Hepatocyte (in vitro differentiated cells): ENCODE measurements around the gene WNT7B. TPM values are rescaled to one million over a fixed set of nuclear protein-coding genes. Genes with fewer than 3 reads are reported as not detected.

ENCODE experiments used
- DNase-seq: peaks from one replicate; pipeline ENCODE4 v3.0.0-alpha.2; 2016; ENCODE audit warnings: low spot score
- H2AFZ ChIP-seq: fragments of 200-600 bp; sonication (generic); 2 replicates; pipeline ENCODE4 v1.6.0; 2016; ENCODE audit warnings: antibody characterized with exemption, mild to moderate bottlenecking
- H3K27ac ChIP-seq: fragments of 200-600 bp; sonication (generic); 2 replicates; pipeline ENCODE4 v1.5.1; 2016; ENCODE audit warnings: mild to moderate bottlenecking
- H3K27me3 ChIP-seq: fragments of 200-600 bp; sonication (generic); 2 replicates; pipeline ENCODE4 v1.6.1; 2016
- H3K36me3 ChIP-seq: fragments of 200-600 bp; sonication (generic); replicated peaks from 2 replicates; pipeline ENCODE4 v1.5.1; 2016; ENCODE audit warnings: low read depth; ENCODE audit not compliant: insufficient read depth
- H3K4me1 ChIP-seq: fragments of 200-600 bp; sonication (generic); 2 replicates; pipeline ENCODE4 v1.5.1; 2016; ENCODE audit warnings: mild to moderate bottlenecking, moderate library complexity; ENCODE audit not compliant: insufficient read depth
- H3K4me2 ChIP-seq: fragments of 200-600 bp; sonication (generic); 2 replicates; pipeline ENCODE4 v1.6.0; 2016
- H3K4me3 ChIP-seq: fragments of 200-600 bp; sonication (generic); 2 replicates; pipeline ENCODE4 v1.5.1; 2016; ENCODE audit warnings: mild to moderate bottlenecking
- H3K79me2 ChIP-seq: fragments of 200-600 bp; sonication (generic); 2 replicates; pipeline ENCODE4 v1.6.0; 2017; ENCODE audit warnings: mild to moderate bottlenecking
- H3K9me2 ChIP-seq: fragments of 200-600 bp; sonication (generic); replicated peaks from 2 replicates; pipeline ENCODE4 v1.6.0; 2017; ENCODE audit warnings: mild to moderate bottlenecking; ENCODE audit not compliant: insufficient read depth
- H3K9me3 ChIP-seq: fragments of 200-600 bp; sonication (generic); 2 replicates; pipeline ENCODE4 v1.5.1; 2016; ENCODE audit warnings: low read depth, mild to moderate bottlenecking
- H4K20me1 ChIP-seq: fragments of 200-600 bp; sonication (generic); 2 replicates; pipeline ENCODE4 v1.6.0; 2016; ENCODE audit warnings: mild to moderate bottlenecking; ENCODE audit not compliant: insufficient read depth, poor library complexity, severe bottlenecking
- EZH2 ChIP-seq: fragments of 200-600 bp; sonication (generic); IDR thresholded peaks from 2 replicates; pipeline ENCODE4 v1.6.1; 2016; ENCODE audit warnings: antibody characterized with exemption, mild to moderate bottlenecking, borderline replicate concordance
- EZH2phosphoT487 ChIP-seq: fragments of 200-600 bp; sonication (generic); IDR thresholded peaks from one replicate; pipeline ENCODE4 v1.6.1; 2018; ENCODE audit warnings: antibody characterized with exemption, mild to moderate bottlenecking, low read depth, moderate library complexity; ENCODE audit not compliant: unreplicated experiment, severe bottlenecking
- WGBS: methylation state at CpG from one replicate; pipeline ENCODE4 v1.1.6; 2016; ENCODE audit warnings: low lambda C conversion rate; ENCODE audit errors: missing lambda C conversion rate; 5-methylcytosine and 5-hydroxymethylcytosine counted together
- polyA plus RNA-seq: library from polyadenylated mRNA; unstranded; fragments of >200 nt; fragmentation: Nextera tagmentation; extraction: Ambion mirVana; gene quantifications from 2 replicates; pipeline ENCODE4 v1.2.1, GENCODE V29; 2016
- total RNA-seq: library from RNA; depleted of rRNA; stranded (reverse); fragments of >200 nt; gene quantifications from 2 replicates; pipeline ENCODE4 v1.2.3, GENCODE V29; 2014
- TF ChIP-seq, protein P1 (sequence below): fragments of 200-600 bp; sonication (generic); IDR thresholded peaks from 2 replicates; pipeline ENCODE4 v1.5.1; 2016; ENCODE audit warnings: antibody characterized with exemption, mild to moderate bottlenecking; ENCODE audit not compliant: poor library complexity

WNT7B gene
- total and polyA plus RNA-seq, 2 experiments from 2014 or later = 1.9 to 2.4 TPM

DNA sequence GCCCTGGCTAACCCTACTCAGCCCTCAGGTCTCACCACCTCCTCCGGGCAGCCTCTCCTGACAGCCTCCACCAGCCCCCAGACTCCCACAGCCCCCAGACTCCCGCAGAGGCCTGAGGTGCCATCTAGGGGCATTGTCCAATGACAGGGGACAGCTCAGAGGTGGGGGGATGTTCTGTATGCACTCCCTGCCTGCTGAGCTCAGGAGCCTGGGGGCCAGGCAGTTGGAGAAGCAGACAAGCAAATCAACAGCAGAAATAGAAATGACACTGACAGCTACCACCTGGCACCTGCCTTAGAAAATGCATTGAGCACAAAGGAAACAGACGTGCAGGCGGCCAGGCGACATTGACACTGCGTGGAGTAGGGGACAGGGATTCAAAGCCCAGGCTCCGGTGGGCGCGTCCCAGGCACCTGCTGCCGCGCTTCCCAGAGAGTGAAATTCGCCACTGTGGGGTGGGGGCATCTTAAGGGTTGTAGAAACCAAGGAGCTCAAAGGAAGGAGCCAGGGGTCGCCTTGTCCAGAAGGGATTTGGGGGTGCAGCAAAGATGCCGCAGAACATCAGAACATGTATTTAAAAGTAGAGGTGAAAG is 22.5 kb upstream of the WNT7B start:
- Histone ChIP-seq H4K20me1 (no peaks in the 10 kb centered on the region), H3K27ac (no peak overlapping the region), H3K9me3 (no peaks in the 10 kb centered on the region), H3K79me2 (no peaks in the 10 kb centered on the region), H3K9me2 (no peaks in the 10 kb centered on the region), H3K27me3 (no peaks in the 10 kb centered on the region), H2AFZ (no peak overlapping the region), H3K4me3 (no peak overlapping the region), H3K4me1 (peaks cover 5% of the 10 kb centered on the region), H3K36me3 (no peaks in the 10 kb centered on the region), H3K4me2 (no peak overlapping the region)
- no peak for DNase-seq
- WGBS = 86% methylated on average over 14 of the region's 14 CpGs
- TF ChIP-seq, protein P1, sequence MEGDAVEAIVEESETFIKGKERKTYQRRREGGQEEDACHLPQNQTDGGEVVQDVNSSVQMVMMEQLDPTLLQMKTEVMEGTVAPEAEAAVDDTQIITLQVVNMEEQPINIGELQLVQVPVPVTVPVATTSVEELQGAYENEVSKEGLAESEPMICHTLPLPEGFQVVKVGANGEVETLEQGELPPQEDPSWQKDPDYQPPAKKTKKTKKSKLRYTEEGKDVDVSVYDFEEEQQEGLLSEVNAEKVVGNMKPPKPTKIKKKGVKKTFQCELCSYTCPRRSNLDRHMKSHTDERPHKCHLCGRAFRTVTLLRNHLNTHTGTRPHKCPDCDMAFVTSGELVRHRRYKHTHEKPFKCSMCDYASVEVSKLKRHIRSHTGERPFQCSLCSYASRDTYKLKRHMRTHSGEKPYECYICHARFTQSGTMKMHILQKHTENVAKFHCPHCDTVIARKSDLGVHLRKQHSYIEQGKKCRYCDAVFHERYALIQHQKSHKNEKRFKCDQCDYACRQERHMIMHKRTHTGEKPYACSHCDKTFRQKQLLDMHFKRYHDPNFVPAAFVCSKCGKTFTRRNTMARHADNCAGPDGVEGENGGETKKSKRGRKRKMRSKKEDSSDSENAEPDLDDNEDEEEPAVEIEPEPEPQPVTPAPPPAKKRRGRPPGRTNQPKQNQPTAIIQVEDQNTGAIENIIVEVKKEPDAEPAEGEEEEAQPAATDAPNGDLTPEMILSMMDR = no peak
- TF ChIP-seq EZH2 (no peak), EZH2phosphoT487 (no peak)

DNA sequence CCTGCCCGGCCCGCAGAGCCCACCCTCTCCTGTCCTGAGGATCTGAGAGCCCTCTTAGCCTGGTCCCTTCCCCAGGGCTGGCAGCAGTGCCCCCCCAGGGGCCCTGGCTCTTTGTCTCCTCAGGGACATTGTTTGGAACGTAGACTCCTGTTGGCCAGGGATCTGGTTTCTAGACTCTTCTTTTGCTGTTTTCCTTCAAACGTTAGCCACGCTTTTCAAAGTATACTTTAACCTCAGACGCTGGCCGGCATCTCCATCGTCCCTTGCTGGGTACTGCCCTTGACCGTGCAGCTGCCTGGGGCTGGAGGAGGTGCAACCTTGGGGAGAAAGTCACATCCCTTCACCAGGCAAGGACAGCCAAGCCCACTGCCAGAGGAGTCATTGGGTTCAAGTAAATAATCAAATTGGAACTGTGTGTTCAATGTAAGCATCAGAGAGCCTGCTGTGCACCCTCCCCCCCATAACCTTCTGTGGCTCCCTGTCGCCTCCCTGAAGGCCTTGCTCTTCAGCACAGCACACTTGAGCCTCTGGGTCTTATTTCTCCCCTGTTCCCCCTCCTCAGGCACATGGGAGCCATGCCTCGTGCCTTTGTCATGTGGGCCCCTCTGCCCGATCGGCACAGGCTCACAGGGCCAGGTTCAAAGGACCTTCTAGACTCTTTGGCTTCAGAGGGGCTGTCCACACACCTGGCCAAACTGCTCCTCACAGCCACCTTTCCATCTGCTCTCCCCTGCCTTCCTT is 21.8 kb upstream of the WNT7B start:
- WGBS = 80% methylated on average over 12 of the region's 13 CpGs
- no peaks in the 10 kb centered on the region for H3K9me2 ChIP-seq

DNA sequence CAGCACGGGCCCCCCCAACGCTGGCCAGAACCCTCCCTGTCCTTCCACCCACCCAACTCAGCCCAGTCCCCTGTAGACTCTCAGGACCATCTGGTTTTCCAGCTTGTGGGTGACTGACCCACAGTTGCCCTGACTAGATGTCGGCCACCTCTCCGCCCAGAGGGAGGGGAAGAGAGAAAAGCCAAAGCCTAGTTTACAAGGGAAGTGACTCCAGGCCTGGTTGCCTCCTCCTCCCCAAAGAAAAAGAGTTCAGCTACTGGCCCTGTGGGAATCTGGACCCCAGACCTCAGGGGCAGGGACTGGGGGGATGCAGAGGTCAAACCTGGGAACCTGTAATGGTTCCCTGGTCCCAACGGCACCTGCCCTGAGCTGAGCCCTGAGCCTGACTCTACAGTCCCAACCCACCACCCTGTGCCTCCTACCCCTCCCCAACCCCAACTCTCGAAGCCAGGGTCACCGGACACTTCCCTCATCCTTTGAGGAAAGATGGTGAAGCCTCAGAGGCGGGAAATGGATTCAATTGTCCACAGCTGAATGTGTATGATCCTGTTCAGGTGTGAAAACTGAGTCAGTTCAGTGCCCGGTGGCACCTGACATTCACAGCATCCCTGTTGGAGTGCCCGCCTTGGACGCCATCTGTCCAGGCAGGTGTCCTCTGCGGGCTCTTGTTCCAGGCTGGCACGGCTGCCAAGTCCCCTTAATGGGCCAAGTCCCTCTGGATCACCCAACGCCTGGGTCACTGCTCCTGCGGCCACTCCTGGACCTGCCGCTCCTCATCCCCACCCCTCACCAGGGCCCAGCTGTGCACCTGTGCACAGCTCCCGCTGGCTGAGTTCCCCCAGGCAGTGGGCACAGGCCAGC is 21.0 kb upstream of the WNT7B start:
- TF ChIP-seq, protein P1 = no peak
- TF ChIP-seq EZH2 (no peak), EZH2phosphoT487 (no peak)
- no peak for DNase-seq
- H3K27ac ChIP-seq = no peak overlapping the region
- H3K4me3 ChIP-seq = no peak overlapping the region
- H3K79me2 ChIP-seq = no peaks in the 10 kb centered on the region
- 81% methylated on average over 16 of the region's 17 CpGs for WGBS
- H3K27me3 ChIP-seq = no peaks in the 10 kb centered on the region
- no peaks in the 10 kb centered on the region for H3K9me3 ChIP-seq
- no peak overlapping the region for H3K4me2 ChIP-seq
- no peaks in the 10 kb centered on the region for H4K20me1 ChIP-seq
- no peaks in the 10 kb centered on the region for H3K36me3 ChIP-seq
- peaks cover 5% of the 10 kb centered on the region for H3K4me1 ChIP-seq
- H2AFZ ChIP-seq = no peak overlapping the region
- H3K9me2 ChIP-seq = no peaks in the 10 kb centered on the region

More for the DNA sequence above, 21.8 kb upstream of the WNT7B start:
- H3K4me2 ChIP-seq = no peak overlapping the region
- no peak overlapping the region for H3K27ac ChIP-seq
- no peaks in the 10 kb centered on the region for H4K20me1 ChIP-seq
- no peak for DNase-seq
- peaks cover 5% of the 10 kb centered on the region for H3K4me1 ChIP-seq
- no peaks in the 10 kb centered on the region for H3K9me3 ChIP-seq
- no peak overlapping the region for H2AFZ ChIP-seq
- H3K4me3 ChIP-seq = no peak overlapping the region
- no peaks in the 10 kb centered on the region for H3K79me2 ChIP-seq
- TF ChIP-seq, protein P1 = no peak
- TF ChIP-seq EZH2phosphoT487 = no peak
- no peak for TF ChIP-seq EZH2
- no peaks in the 10 kb centered on the region for H3K27me3 ChIP-seq
- no peaks in the 10 kb centered on the region for H3K36me3 ChIP-seq
